ENCODE results near the gene BAD.

Gene BAD

DNA sequence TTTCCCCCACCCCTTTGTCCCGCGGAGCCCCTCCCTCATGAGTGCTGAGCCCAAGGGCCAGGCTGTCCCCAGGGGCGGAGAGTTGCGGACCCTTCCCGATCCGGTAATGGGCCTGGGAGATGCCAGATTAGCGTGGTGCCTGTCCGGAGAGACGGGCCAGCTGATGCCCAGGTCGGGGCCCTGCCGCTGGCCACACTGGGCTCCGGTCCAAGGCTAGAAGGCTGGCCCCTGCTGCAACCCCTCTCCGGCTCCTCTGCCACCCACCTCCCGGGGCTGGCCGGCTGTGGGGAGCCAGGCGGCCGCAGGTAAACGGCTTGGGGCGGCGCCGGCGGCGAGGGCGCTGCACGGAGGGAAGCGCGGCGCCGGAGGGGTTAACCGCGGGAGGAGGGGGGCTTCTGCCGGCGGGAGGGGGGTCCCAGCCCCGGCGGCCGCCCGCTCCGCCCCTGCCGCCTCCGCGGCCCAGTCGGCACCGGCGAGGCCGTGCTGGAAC lies 6.8 kb upstream of the BAD start, which contains the start of gene KCNK4:
KCNK4 (plus strand) TSS at position 41 of the 490 bp plus-strand sequence. CDS start 1,717 bp downstream, outside the sequence.
- no peak within 1 kb of the TSS for H3K27ac ChIP-seq
- peak within 1 kb of the TSS; percentile 28 to 40 for H3K4me3 ChIP-seq
- no peaks in the 10 kb centered on the region for H3K9me3 ChIP-seq
- peaks cover 4 to 79% of the 10 kb centered on the region in 2 donors for H3K27me3 ChIP-seq
- intact Hi-C loops (cut with DNase I; ENCODE audit: low total_unique reads) = no loop called here
- H3K4me1 ChIP-seq = peaks cover 0 to 27% (median 24%) of the 10 kb centered on the region in 4 donors
- DNase-seq = no peak
- peaks cover 0 to 5% (median 0%) of the 10 kb centered on the region in 3 donors for H3K36me3 ChIP-seq
- TF ChIP-seq, protein P1, sequence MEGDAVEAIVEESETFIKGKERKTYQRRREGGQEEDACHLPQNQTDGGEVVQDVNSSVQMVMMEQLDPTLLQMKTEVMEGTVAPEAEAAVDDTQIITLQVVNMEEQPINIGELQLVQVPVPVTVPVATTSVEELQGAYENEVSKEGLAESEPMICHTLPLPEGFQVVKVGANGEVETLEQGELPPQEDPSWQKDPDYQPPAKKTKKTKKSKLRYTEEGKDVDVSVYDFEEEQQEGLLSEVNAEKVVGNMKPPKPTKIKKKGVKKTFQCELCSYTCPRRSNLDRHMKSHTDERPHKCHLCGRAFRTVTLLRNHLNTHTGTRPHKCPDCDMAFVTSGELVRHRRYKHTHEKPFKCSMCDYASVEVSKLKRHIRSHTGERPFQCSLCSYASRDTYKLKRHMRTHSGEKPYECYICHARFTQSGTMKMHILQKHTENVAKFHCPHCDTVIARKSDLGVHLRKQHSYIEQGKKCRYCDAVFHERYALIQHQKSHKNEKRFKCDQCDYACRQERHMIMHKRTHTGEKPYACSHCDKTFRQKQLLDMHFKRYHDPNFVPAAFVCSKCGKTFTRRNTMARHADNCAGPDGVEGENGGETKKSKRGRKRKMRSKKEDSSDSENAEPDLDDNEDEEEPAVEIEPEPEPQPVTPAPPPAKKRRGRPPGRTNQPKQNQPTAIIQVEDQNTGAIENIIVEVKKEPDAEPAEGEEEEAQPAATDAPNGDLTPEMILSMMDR (IDR thresholded peaks at IDR 0.05) = no peak

DNA sequence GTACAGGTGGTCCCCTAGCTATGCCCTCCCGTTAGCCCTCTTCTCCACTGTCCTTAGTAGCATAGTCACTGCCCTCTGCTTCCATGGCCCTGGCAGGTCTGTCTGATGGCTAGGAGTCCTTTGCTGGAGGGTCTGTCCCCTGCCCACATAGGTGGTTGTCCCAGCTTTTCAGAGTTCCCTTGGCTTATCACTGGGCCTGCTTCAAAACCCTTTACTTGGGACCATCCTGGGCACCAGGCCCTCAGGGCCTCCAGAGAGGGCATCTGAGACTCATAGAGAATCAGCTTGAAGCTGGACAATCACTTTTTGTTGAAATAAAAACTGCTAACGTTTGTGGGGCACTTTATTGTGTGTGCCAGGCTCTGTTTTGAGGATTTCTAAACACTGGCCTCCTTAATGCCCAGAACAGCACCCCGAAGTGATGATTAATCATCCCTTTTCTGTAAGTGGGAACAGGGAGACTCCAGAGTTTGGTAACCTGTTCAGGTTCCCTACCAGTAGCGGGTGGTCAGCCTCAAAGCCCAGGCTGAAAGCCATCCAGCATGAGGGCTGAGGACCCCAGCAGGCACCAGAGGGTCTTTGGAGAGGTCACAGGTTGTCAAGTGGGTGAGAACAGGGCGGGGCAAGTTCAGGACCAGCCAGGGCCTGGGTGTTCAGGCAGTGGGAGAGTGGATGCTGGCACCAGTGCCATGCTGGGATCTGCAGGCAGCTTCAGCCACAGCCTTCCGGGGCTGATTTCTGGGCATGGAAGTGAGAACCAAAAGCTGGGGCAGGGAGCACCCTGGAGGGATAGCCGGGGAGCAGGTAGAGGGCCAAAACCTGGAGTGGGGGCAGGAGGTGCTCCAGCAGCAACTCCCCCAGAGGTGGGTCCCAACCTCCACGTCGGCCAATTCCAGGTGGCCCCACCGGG lies 6.1 kb upstream of the BAD start:
- Histone ChIP-seq H3K36me3 (peaks cover 0 to 5% (median 0%) of the 10 kb centered on the region in 3 donors), H3K9me3 (no peaks in the 10 kb centered on the region), H3K4me3 (no peak overlapping the region), H3K27me3 (peaks cover 4 to 72% of the 10 kb centered on the region in 2 donors), H3K4me1 (peaks cover 0 to 32% (median 29%) of the 10 kb centered on the region in 4 donors), H3K27ac (no peak overlapping the region)
- intact Hi-C loops (cut with DNase I; ENCODE audit: low total_unique reads) = no loop called here
- TF ChIP-seq, protein P1 (IDR thresholded peaks at IDR 0.05) = no peak
- no peak for DNase-seq

DNA sequence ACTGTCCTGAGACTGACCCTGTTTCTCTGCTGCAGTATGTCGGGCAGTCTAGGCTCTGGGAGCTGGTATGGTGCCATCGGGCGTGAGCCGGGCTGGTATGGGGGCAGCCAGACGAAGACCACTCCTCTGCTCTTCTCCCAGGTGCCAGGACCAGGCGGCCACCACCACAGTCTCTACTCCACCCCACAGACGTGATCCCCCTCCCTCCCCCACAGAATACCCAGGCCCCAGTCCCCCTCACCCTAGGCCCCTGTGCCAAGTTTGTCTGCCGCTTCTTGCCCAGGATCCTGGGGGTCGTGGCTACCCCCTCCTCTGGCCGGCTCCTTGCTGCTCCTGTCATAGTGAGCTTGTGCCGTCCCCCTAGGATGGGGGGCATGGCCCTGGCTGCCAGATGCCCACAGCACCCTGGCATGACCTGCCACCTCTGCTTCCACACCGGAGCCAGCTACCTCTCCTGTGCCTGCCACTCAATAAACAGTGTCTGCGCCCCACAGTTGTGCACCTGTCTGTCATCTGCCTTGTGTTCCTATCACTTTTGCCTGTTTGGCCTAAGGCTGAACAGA lies 4.6 kb upstream of the BAD start:
- Histone ChIP-seq H3K4me3 (no peak overlapping the region), H3K4me1 (peaks cover 0 to 37% (median 31%) of the 10 kb centered on the region in 4 donors), H3K27ac (no peak overlapping the region), H3K36me3 (peaks cover 0 to 5% (median 0%) of the 10 kb centered on the region in 3 donors), H3K9me3 (no peaks in the 10 kb centered on the region), H3K27me3 (peaks cover 4 to 59% of the 10 kb centered on the region in 2 donors)
- no peak for DNase-seq
- intact Hi-C loops (cut with DNase I; ENCODE audit: low total_unique reads) = no loop called here
- TF ChIP-seq, protein P1 (IDR thresholded peaks at IDR 0.05) = no peak

DNA sequence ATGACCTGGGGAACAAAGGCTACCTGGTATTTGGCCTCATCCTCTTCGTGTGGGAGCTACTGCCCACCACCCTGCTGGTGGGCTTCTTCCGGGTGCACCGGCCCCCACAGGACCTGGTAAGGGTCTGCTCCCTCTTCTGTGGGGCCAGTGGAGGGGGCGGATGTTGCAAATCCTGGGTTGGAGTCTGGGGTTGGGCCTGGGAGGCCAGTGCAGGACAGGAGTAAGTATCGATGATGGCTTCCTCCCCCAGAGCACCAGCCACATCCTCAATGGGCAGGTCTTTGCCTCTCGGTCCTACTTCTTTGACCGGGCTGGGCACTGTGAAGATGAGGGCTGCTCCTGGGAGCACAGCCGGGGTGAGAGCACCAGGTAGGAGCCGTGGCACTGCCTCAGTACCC lies 3.9 kb upstream of the BAD start:
- H3K9me3 ChIP-seq = no peaks in the 10 kb centered on the region
- no peak overlapping the region for H3K27ac ChIP-seq
- DNase-seq = no peak
- H3K4me3 ChIP-seq = no peak overlapping the region
- H3K4me1 ChIP-seq = peaks cover 0 to 44% (median 38%) of the 10 kb centered on the region in 4 donors
- intact Hi-C loops (cut with DNase I; ENCODE audit: low total_unique reads) = no loop called here
- peaks cover 0 to 5% (median 0%) of the 10 kb centered on the region in 3 donors for H3K36me3 ChIP-seq
- peaks cover 4 to 51% of the 10 kb centered on the region in 2 donors for H3K27me3 ChIP-seq
- TF ChIP-seq, protein P1 (IDR thresholded peaks at IDR 0.05) = no peak

DNA sequence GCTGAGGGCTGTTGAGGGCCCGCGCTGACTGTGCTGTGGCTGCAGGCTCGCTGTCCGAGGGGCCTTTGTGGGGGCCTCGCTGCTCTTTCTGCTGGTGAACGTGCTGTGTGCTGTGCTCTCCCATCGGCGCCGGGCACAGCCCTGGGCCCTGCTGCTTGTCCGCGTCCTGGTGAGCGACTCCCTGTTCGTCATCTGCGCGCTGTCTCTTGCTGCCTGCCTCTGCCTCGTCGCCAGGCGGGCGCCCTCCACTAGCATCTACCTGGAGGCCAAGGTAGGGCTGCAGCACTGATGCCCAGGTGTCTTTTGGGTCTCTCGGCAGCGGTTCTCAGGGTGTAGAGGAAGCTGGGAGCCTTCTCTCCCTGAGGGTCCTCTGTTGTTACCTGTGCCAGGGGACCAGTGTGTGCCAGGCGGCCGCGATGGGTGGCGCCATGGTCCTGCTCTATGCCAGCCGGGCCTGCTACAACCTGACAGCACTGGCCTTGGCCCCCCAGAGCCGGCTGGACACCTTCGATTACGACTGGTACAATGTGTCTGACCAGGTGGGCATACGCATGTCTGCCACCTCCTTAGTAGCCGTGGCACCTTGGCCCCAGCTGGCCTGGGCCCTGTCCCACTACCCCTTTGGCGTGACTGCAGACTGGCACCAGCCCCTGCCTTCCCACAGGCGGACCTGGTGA lies 3.3 kb upstream of the BAD start:
- peaks cover under 1 to 46% of the 10 kb centered on the region in 2 donors for H3K27me3 ChIP-seq
- peaks cover 0 to 47% (median 42%) of the 10 kb centered on the region in 4 donors for H3K4me1 ChIP-seq
- no peak overlapping the region for H3K27ac ChIP-seq
- DNase-seq = no peak
- TF ChIP-seq, protein P1 (IDR thresholded peaks at IDR 0.05) = no peak
- no peaks in the 10 kb centered on the region for H3K9me3 ChIP-seq
- H3K36me3 ChIP-seq = peaks cover 0 to 5% (median 0%) of the 10 kb centered on the region in 3 donors
- H3K4me3 ChIP-seq = no peak overlapping the region
- intact Hi-C loops (cut with DNase I; ENCODE audit: low total_unique reads) = no loop called here

Measured in tibial artery (tissue), 4 donors.